ENCODE measurements around the gene OSBPL6. TPM values are rescaled to one million over a fixed set of nuclear protein-coding genes. Genes with fewer than 3 reads are reported as not detected.

Gene OSBPL6
- total and polyA plus RNA-seq, 3 donors from 2014 or later, result 1.7 to 3.8 (median 2.6) TPM

- 75% methylated on average over 4 of the region's 4 CpGs for WGBS, 2 donors
- no peak overlapping the region for H3K27ac ChIP-seq
- no peaks in the 10 kb centered on the region for H3K27me3 ChIP-seq
- no peak overlapping the region for H3K4me3 ChIP-seq
- no peaks in the 10 kb centered on the region for H3K36me3 ChIP-seq (ENCODE audit: low read depth, missing control alignments)
- intact Hi-C loops (cut with DNase I; ENCODE audit: low total_unique reads), result no loop called here
- no peaks in the 10 kb centered on the region for H3K4me1 ChIP-seq
- TF ChIP-seq CTCF (IDR thresholded peaks at IDR 0.05) (no peak), POLR2A (IDR thresholded peaks at IDR 0.05) (no peak)
- DNase-seq, result no peak
- no peaks in the 10 kb centered on the region for H3K9me3 ChIP-seq
Observed at GRCh38 chr2:178220814-178221213, 26.5 kb downstream of the OSBPL6 start.

GRCh38 chr2:178221556-178221955 lies 27.2 kb downstream of the OSBPL6 start:
- Histone ChIP-seq H3K4me3 (no peak overlapping the region), H3K27ac (no peak overlapping the region), H3K9me3 (no peaks in the 10 kb centered on the region), H3K36me3 (ENCODE audit: low read depth, missing control alignments) (no peaks in the 10 kb centered on the region), H3K27me3 (no peaks in the 10 kb centered on the region), H3K4me1 (no peaks in the 10 kb centered on the region)
- no peak for TF ChIP-seq CTCF (IDR thresholded peaks at IDR 0.05)
- TF ChIP-seq POLR2A (IDR thresholded peaks at IDR 0.05), result no peak
- DNase-seq, result no peak
- 90 to 98% methylated on average over 1 of the region's 1 CpG for WGBS, 2 donors
- intact Hi-C loops (cut with DNase I; ENCODE audit: low total_unique reads), result no loop called here

- 59 to 72% methylated on average over 4 of the region's 4 CpGs for WGBS, 2 donors
- H3K9me3 ChIP-seq, result no peaks in the 10 kb centered on the region
- intact Hi-C loops (cut with DNase I; ENCODE audit: low total_unique reads), result no loop called here
Observed at GRCh38 chr2:178223806-178224205, 29.5 kb downstream of the OSBPL6 start.

DNA sequence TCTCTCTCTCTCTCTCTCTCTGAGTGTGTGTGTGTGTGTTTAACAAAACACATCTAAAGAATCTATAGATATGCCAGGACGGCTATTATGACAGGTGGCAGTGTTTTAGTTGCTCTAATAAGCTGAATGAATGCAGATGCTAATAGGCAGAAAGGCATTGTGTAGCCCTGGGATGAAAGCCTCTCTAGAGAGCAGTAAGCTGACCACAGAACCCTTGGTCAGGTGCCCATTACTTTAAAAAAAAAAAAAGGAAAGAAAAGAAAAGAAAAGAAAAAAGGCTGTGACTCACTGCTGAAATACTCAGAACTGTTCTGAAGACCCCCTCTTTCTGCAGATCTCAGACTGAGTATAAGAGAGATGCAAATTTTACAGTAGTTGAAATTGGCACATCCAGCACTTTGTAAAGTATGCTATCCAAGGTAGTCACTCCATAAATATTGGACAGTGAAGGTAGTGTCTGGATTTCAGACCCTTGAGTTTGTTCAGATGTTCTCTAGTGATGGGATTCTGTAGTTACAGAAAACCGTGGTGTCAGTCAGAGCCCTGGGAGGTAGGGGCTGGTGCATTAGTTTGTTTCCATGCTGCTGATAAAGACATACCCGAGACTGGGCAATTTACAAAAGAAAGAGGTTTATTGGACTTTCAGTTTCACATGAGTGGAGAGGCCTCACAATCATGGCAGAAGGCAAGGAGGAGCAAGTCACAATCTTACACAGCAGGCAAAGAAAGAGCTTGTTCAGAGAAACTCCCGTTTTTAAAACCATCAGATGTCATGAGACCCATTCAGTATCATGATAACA lies 30.9 kb downstream of the OSBPL6 start:
- intact Hi-C loops (cut with DNase I; ENCODE audit: low total_unique reads), result no loop called here
- no peak for DNase-seq
- Histone ChIP-seq H3K4me1 (no peaks in the 10 kb centered on the region), H3K36me3 (ENCODE audit: low read depth, missing control alignments) (no peaks in the 10 kb centered on the region), H3K27ac (no peak overlapping the region), H3K4me3 (no peak overlapping the region), H3K9me3 (no peaks in the 10 kb centered on the region), H3K27me3 (no peaks in the 10 kb centered on the region)
- 78 to 88% methylated on average over 4 of the region's 4 CpGs for WGBS, 2 donors
- TF ChIP-seq CTCF (IDR thresholded peaks at IDR 0.05) (no peak), POLR2A (IDR thresholded peaks at IDR 0.05) (no peak)

More at GRCh38 chr2:178223806-178224205, 29.5 kb downstream of the OSBPL6 start:
- Histone ChIP-seq H3K4me3 (no peak overlapping the region), H3K36me3 (ENCODE audit: low read depth, missing control alignments) (no peaks in the 10 kb centered on the region), H3K27ac (no peak overlapping the region), H3K27me3 (no peaks in the 10 kb centered on the region), H3K4me1 (no peaks in the 10 kb centered on the region)
- no peak for TF ChIP-seq POLR2A (IDR thresholded peaks at IDR 0.05)
- no peak for TF ChIP-seq CTCF (IDR thresholded peaks at IDR 0.05)
- no peak for DNase-seq

GRCh38 chr2:178227187-178227586 lies 32.9 kb downstream of the OSBPL6 start:
- no peak overlapping the region for H3K27ac ChIP-seq
- 86 to 90% methylated on average over 2 of the region's 2 CpGs for WGBS, 2 donors
- H3K4me3 ChIP-seq, result no peak overlapping the region
- intact Hi-C loops (cut with DNase I; ENCODE audit: low total_unique reads), result no loop called here
- H3K4me1 ChIP-seq, result no peaks in the 10 kb centered on the region
- DNase-seq, result no peak
- no peaks in the 10 kb centered on the region for H3K36me3 ChIP-seq (ENCODE audit: low read depth, missing control alignments)
- no peak for TF ChIP-seq CTCF (IDR thresholded peaks at IDR 0.05)
- no peaks in the 10 kb centered on the region for H3K9me3 ChIP-seq
- H3K27me3 ChIP-seq, result no peaks in the 10 kb centered on the region
